Stromal cell of bone marrow (primary cell): ENCODE results near the gene TAP2.

ENCODE experiments used
- DNase-seq: peaks from one replicate; pipeline ENCODE4 v3.0.0-alpha.2; 2012; ENCODE audit warnings: low read depth

Gene TAP2

DNA sequence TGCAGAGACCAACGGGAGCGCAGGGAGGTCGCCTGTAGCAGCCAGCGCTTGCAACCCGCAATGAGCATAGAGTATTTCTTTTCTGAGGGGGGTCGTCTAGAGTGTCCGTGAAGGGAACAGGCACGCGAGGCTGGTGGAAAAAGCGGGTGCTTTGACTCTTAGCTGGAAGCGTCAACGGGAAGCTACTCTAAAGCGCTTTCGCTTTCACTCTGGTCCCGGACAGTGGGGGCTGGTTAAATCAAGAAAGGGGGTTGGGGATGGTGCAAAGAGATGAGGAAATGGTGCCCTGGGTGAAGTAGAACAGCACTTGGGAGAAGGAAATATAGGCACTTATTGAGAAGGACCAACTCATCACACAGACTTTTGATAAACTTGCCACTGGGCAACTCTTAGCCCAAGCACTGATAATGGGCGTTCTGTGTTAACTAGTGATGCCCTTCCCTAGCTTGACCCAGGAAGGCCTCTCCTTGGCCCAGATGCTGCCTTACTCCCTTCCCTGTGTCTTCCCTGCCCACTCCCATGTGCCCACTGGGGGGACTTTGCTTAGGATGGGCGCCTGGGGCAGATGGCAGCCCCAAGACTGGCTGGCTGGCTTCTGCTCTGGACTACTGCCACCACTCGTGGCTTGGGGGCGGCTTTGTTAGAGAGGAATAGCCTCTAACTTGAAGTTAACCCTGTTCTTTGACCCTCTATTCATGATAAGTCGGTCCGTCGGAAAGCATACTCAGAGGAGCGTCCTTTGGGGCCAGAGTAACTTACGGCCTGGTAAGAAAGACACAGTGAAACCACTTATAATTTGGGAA, 16.0 kb upstream of the TAP2 start:
- DNase-seq, result no peak

DNA sequence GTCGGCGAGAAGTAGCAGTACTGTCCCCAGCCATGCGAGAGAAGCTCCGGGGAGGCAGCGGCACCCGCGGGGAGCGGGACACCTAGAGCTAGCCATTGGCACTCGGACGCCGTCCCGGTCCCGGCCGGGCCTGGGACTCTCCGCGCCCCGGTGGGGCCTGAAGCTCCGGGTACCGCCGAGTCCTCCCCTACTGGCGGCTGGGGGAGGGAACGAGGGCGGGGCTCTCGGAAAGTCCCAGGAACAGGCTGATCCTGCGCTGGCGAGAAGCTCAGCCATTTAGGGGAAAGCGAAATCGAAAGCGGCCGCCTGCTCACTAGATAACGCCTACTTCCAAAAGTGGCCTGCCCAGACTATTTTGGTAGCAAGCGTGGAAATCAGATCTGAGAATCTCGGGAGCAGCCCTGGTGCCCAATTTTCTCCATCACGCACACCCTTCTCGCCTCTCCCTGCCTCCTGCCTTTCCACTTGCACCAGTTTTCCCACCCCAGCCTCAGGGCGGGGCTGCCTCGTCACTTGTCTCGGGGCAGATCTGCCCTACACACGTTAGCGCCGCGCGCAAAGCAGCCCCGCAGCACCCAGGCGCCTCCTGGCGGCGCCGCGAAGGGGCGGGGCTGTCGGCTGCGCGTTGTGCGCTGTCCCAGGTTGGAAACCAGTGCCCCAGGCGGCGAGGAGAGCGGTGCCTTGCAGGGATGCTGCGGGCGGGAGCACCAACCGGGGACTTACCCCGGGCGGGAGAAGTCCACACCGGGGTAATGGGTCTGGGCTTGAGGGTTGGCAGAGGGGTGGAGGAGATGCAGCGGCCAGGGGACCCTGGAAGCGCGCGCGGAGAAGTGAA, 15.2 kb upstream of the TAP2 start, which contains the start of the genes PSMB9 and TAP1:
Gene PSMB9, plus strand, starts transcription at position 652 of the 835 bp plus-strand sequence. Its CDS starts 38 bp downstream, at position 690.
Gene TAP1, minus strand, starts transcription at position 164 of the 835 bp plus-strand sequence. Its CDS starts 68 bp downstream, at position 96.
- peak; percentile 88 for DNase-seq

DNA sequence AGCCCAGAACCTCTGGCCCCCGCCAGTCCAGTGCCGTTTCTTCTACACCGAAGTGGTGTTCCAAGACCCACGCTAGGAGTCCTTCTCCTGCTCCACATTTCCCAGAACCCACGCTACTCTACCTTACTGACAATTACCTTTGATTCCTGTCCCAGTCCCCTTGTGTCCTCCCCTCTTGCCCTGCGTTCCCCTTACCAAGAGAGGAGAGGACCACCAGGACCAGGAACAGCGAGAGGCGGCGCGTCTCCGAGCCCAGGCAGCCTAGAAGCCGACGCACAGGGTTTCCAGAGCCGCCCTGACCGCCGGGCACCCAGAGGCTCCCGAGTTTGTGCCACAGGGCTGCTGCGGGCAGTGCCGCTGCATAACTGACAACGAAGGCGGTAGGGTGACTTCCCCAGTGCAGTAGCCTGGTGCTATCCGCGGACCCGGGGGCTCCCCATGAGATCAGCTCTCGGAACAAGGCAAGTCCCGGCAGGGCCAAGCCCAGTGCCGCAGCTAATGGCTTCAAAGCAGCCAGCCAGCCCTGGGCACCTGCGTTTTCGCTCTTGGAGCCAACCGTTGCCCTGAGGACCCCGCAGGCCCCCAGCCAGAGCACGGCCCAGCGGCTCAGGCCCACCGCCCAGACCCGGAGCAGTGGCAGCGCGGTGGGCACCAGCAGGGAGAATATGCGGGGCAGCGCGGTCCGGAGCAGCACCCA, 14.5 kb upstream of the TAP2 start:
- no peak for DNase-seq

DNA sequence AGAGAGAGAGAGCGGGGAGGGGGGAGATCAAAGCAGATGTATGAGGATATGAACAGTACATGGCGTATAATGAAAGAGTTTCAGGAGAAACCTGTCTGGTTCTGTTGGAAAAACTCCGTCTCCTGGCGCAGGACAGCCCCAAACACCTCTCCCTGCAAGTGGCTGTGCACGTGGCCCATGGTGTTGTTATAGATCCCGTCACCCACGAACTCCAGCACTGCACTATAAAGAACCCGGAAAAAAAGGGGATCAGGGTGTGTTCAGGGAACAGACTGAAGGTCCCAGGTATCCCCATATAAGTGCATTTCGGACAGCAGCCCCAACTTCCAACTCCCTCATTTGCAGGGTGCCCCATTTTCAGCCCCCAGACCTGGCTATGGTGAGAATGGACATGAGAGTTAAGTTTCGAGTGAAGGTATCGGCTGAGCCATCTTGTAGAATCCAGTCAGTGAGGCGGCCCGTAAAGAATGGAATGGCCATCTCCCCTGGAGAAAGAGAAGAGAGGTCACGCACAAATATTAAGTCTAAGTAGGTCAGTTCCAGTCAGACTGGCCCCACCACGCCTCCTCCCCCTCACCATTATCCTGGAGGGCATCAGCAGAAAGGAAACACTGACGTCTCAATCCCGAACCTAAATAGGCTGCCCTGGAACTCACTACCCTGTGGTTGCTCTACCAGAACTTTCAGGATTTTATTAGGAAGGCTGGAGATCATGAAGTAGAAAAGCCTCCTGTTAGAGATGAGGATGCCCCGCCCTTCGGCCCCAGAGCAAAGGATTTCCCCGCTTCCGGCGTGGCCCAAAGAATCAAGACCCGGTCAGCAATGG, 13.7 kb upstream of the TAP2 start:
- no peak for DNase-seq

DNA sequence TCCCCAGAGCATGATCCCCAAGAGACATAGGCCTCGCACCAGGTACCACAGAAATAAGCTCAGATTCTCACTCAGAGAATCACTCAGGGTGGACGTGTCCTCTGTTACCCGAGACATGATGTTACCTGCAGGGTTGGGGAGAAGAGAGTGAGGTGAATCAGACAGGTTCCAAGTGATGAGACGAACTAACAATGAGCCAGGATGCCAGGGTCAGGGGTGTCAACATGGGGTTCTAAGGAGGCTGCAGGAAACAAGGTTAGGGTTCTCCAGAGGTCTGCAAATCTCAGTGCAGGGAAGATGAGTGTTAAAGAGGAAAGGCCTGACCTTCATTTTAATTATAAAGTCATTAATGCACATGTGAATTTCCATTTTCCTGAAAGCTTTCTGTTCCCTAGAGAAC, 12.5 kb upstream of the TAP2 start:
- no peak for DNase-seq

DNA sequence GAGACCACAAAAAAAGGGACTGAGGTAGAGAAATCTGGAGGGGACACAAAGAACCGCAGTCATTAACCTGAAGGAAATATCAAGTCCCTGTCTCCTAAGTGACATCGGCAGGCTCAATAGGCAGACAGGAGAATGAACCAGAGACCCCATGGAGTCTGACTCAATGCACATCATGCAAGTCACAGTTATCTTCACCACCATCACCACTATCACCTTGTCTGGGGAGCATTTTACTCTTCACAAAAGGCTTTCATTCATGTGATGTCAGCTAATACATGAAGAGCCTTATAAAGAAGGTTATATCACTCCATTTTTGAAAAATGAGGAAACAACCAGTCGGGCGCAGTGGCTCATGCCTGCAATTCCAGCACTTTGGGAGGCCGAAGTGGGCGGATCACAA, 10.6 kb upstream of the TAP2 start:
- no peak for DNase-seq

DNA sequence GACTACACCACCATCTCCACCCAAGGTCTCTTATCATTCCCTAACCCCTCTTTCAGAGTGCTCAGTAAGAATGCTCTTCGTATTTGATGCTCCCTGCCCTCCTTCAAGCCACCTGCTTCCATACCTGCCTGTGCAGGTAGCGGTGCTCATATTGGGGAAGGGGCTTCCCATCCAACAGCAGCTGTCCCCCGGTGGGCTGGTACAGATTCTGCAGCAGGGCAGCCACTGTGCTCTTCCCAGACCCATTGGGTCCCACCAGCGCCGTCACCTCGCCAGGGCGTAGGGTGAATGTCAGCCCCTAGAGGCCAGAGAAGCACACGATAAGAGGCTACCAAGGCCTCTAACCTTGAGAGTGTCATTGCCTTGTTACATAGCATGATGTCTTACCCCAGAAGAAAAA, 9.3 kb upstream of the TAP2 start:
- DNase-seq, result no peak

DNA sequence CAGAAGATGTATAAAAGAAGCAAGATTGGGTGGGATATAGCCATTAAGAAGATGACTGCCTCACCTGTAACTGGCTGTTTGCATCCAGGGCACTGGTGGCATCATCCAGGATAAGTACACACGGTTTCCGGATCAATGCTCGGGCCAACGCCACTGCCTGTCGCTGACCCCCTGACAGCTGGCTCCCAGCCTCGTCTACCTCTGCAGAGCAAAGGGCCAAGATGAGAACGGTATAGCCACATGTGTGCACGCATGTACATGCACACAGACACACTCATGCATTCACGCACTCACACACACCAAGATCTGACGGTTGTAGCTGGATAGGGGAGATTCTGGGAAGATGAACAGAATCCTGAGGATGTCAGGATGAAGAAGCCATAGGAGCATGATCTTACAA, 8.5 kb upstream of the TAP2 start:
- no peak for DNase-seq

DNA sequence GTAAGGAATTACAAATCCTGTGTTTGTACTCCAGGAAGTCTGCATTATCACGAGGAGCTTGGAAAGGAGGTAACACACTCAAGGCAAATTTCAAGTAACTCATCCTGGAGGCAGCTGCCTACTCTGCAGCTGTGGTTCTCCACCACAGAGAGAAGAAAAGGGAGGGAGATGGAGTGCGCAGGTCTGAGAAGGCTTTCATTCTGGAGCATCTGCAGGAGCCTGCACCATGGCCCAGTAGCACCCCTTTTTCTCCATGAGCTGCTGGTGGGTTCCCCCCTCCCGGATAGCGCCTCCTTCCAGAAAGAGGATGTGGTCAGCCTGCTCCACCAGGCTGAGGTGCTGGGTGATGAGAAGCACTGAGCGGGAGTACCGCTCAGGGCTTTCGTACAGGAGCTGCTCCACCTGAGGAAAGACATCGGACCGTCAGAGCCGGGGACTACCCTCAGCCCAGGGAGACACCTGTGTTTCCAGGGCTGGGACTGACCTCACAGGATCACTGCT, 6.9 kb upstream of the TAP2 start:
- DNase-seq, result no peak

DNA sequence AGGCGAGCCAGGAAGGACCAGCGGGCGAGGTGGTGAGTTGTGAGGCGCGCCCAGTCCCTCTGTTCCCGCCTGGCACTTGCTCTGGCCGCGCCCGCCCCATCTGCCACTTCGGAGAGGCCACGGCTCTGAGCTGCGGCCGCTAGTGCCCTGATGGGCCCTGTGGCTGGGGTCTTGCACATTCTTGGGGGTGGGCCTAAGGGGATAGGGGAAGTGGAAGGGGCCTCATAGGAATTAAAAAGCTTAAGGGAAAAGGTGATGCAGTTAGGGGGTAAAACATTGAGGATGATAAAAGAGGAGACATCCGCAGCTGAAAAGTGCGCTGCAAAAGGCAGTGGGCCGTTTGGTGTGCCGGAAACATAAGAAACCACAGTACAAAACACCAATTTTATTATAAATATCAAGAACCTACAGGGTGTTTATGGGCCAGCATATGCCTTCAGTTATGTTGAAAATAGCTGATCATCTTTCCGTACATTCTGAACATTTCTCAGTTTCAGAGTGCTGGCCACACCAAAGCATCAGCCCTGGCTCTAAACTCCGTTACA, 6.4 kb upstream of the TAP2 start:
- no peak for DNase-seq

DNA sequence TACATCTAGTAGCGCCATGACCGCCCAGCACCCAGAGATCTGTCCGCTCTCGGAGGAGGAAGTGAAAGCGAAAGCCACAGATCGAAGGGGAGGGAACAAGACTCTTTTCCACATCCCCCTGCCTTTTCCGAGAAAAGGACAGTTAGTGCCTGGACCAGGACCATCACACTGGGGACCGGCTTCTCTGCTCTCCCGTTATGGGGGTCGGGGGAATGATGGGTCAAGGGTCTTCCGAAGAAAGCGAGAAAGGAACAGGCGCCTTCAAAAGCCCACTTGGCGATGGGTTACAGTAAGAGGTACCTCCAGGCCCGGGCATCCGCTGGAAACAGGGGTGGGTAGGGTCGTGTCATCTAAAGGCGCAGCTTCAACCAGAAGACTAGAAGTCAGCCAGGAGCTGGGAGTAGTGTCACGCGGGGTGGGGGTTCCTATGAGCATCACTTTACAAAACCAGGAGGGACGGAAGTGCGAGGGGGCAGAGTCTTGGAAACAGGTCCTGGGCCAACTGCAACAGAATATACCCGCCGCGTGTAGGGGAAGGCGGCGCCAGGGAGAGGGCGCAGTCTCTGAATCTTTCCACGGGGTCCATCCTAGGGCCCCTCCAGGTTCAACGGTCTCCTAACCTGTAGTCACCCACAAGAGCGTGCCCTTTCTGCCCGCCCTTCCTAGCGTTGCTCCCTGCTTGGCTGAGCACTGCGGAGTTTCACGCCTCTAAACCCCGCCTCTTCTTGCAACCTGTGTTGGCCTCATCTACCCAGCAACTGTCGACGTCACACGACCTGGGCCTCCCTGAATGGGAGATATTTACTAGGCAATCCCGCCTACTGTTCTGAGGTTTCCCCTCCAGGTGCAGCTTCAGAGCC, 5.7 kb upstream of the TAP2 start, which contains the start of gene PSMB8:
Gene PSMB8, minus strand, starts transcription at position 69 of the 860 bp plus-strand sequence. Its CDS starts 51 bp downstream, at position 18.
- DNase-seq, result peak; percentile 90

DNA sequence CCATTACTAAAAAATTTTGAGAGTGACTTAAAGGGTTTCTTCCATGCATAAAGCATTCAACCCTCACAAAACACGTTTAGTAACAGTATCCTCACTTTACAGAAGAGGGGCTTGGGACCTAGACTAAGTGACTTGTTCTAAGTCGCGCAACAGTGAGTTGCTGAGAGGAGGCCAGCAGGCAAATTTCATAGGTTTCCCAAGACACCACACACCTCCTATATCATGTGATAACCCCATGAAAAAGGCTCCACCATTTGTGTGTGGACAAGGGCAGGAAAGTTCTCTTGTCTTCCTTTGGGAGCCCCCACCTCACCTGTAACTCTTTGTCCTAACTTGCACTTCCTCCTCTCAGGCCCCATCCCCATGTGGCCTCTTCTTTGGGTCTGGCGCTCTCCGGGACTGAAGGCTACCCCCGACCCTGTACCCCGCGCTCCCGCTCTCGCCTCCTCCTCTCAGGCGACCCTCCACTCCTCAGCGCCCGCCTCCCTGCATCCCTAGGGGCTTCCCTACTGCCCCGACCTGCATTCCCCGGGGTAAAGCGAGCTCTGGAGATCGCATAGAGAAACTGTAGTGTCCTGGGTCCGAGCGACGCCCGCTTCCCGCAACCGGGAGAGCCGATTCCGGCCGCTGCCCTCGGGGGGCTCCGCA, 4.9 kb upstream of the TAP2 start:
- DNase-seq, result no peak

DNA sequence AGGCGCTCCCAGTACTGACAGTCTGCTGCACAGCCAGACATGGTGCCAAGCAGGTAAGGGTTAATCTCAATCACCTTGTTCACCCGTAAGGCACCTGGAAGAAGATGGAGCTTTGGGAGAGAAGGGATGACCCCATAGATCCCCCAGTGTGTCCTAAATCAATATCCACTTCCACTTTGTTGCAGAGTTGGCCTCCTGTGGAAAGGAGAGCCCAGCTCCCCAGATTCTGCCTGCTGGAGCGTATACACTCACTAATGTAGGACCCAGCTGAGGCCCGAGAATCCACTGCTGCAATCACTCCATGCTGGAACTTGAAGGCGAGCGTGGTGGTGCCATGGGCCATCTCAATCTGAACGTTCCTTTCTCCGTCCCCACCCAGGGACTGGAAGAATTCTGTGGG, 4.2 kb upstream of the TAP2 start:
- DNase-seq, result no peak

DNA sequence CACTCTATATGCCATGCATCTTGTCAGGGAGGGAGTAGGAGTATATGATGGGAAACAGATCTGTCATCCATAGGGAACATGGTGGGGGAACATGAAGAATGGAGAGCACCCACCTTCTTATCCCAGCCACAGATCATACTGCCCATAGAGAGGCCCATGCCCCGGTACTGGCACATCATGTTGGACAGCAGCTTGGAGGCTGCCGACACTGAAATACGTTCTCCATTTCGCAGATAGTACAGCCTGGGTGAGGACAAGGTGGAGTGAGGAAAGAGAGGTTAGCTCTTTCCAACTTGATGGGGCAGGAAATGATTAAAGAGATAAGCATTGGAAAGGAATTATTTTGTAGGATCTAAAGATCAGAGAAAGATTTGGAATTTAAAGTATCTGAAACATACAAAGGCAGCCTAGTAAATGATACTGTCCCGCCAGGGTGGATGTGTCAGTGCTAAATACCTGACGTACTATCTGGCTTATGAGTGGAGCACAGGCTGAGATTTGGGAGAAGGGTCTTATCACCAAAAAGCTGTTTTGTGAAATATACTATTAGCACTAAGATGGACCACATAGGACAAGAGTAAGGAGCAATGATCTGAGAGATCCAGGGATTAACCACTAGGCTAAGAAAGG, 3.6 kb upstream of the TAP2 start:
- DNase-seq, result no peak

DNA sequence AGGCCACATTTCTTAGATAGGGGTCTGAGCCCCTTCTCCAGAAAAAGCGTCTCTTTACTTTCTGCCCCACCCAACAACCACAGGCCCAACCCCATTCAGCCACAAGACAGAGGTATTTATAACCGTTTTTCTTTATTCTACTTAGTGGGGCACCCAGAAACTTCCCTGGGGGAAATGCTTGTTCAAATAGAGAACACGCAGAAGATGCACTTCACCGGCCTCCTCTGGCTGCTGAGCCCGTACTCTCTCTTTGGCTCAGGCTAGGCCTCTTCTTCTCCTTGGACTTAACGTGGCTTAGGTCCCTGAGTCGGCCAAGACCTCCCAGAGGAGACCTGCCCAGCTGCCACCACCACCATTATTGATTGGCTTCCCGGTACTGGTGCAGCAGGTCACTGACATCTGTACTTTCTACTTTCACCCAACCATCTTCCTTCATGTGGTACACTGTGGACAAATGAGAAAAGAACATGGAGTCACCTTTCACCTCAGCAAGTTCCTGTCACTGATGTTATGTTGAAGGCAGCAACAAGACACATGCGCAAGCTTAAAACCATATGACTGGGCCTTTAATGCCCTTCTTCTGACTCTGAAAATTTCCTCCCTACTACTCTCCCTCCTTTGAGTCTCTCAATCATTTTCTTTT, 2.2 kb upstream of the TAP2 start:
- DNase-seq, result no peak

DNA sequence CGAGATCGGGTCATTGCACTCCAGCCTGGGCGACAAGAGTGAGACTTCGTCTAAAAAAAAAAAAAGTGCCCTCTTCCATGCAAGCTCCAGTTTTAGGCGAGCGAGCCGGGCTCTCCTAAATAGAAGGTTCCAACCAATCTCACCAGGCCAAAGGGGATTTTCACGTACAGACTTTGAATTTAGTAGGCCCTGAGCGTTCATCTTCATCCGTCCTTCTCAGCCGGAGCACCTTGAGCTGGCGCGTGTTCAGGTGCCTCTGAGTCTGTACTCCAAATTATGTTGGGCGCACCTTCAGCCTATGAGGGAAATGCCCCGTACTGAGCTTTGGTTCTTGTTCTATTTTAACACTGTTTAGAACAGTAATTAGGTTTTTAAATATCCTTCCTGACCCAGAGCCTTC, 817 bp upstream of the TAP2 start:
- DNase-seq, result no peak

DNA sequence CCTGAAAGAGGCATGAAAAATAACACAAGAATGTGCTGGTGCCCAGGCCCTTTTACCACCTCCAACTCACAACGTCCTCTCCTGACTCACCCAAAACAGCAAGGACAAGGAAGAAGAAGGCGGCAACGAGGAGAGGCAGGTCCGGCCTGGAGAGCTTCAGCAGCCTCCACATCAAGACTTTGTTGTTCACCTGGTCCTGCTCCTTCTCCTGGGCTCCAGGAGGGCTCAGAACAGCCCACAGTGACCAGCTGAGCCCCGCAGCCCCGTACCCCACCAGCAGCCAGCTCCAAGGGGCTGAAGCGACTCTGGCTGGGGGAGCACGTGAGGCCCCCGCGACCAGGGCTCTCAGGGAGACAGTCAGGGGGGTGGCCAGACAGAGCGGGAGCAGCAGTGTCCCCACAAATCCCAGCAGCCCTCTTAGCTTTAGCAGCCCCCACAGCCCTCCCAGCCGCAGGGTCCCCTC, 857 bp downstream of the TAP2 start:
- no peak for DNase-seq

DNA sequence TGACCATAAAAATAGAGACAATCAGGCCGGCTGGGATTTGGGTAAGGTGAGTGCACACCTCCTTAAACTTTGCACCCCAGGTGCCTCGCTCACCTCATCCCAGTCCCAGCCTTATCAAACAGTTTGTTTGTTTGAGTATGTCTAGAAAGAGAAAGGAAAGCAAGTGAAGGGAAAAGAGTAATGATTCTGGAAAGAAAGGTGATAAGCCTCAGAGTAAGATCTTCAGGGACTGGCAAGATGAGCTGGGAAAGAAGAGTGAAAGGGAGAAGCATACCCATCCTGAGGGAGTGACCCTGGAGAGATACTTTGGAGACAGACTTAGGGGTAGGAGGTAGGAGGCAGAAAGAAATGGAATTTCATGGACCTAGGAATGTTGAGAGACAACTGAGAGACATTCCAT, 1.7 kb downstream of the TAP2 start:
- no peak for DNase-seq
